ENCODE results near the gene TRPM5.
A peak's percentile ranks its signal among the peaks of the same experiment; 100 is the strongest.
"Not testable (repeated sequence)": the region's sequence is repeated elsewhere in the genome, so short reads cannot be mapped to it uniquely, and the experiment has no call there.

The TRPM5 gene

GRCh38 chr11:2443881-2444820 is at the start of gene TRPM5:
Gene TRPM5 (minus strand): TSS chr11:2444514. CDS start chr11:2423036, 21,478 bp downstream.
- DNase-seq: peak; percentile 84

GRCh38 chr11:2489083-2489482 is 44.8 kb upstream of the TRPM5 start:
- no peak for DNase-seq

- no peak for DNase-seq
Observed at GRCh38 chr11:2488004-2488403, 43.7 kb upstream of the TRPM5 start.

GRCh38 chr11:2484576-2485125 is 40.3 kb upstream of the TRPM5 start:
- DNase-seq: no peak

GRCh38 chr11:2483426-2483825 is 39.1 kb upstream of the TRPM5 start:
- no peak for DNase-seq

GRCh38 chr11:2482745-2483144 is 38.4 kb upstream of the TRPM5 start:
- DNase-seq: no peak

- DNase-seq: no peak
Observed at GRCh38 chr11:2482204-2482603, 37.9 kb upstream of the TRPM5 start.

- DNase-seq: peak; percentile 46 to 59
Observed at GRCh38 chr11:2481253-2481652, 36.9 kb upstream of the TRPM5 start.

- DNase-seq: no peak
Observed at GRCh38 chr11:2480874-2481220, 36.5 kb upstream of the TRPM5 start.

GRCh38 chr11:2480067-2480873 is 36.0 kb upstream of the TRPM5 start:
- not testable (repeated sequence) for DNase-seq

GRCh38 chr11:2477936-2478335 is 33.6 kb upstream of the TRPM5 start:
- DNase-seq: no peak

- no peak for DNase-seq
Observed at GRCh38 chr11:2477254-2477653, 32.9 kb upstream of the TRPM5 start.

GRCh38 chr11:2475136-2475918 is 31.0 kb upstream of the TRPM5 start:
- no peak for DNase-seq

- DNase-seq: no peak
Observed at GRCh38 chr11:2474059-2474901, 30.0 kb upstream of the TRPM5 start.

GRCh38 chr11:2473361-2474058 is 29.2 kb upstream of the TRPM5 start:
- no peak for DNase-seq

GRCh38 chr11:2472428-2473186 is 28.3 kb upstream of the TRPM5 start:
- no peak for DNase-seq

- DNase-seq: no peak
Observed at GRCh38 chr11:2471804-2472096, 27.4 kb upstream of the TRPM5 start.

GRCh38 chr11:2471048-2471803 is 26.9 kb upstream of the TRPM5 start:
- DNase-seq: no peak

GRCh38 chr11:2470495-2470894 is 26.2 kb upstream of the TRPM5 start:
- DNase-seq: no peak

All from activated T-cell treated with anti-CD3 and anti-CD28 coated beads, Interleukin-2, amount 50 U/mL, for 48 hours (primary cell).